Measurements from ENCODE around the gene C2orf15. TPM values are rescaled to one million over a fixed set of nuclear protein-coding genes. Genes with fewer than 3 reads are reported as not detected.

C2orf15 gene
- total and polyA plus RNA-seq, 10 of the 15 experiments (the other 5 are each of a cell fraction or from before 2014, with no cell fraction given), result 1.4 to 3.4 (median 2.4) TPM

DNA sequence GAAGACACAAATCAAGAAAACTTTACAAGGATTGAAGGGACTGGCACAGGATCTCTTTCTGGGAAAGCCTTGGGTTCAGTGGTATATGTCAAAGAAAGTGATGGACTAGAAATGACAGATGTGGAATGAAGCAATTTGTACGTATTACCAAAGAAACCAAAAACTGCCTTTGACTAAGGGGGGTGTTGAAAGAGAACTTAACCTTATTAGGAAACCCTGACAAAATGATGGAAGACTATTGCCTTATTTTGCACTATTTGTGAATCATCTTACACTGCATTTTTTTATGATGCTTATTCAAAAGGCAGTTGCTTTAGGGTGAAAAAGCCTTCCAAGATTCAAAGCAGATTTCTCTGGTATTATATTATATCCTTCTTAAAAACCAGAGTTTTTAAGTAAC, 9.2 kb downstream of the C2orf15 start (continued):
- no peak for TF ChIP-seq CHD1 (IDR thresholded peaks at IDR 0.05; ENCODE audit: low read depth, low read length)
- no peak for TF ChIP-seq SMARCA5 (IDR thresholded peaks at IDR 0.05)
- TF ChIP-seq, protein P1, sequence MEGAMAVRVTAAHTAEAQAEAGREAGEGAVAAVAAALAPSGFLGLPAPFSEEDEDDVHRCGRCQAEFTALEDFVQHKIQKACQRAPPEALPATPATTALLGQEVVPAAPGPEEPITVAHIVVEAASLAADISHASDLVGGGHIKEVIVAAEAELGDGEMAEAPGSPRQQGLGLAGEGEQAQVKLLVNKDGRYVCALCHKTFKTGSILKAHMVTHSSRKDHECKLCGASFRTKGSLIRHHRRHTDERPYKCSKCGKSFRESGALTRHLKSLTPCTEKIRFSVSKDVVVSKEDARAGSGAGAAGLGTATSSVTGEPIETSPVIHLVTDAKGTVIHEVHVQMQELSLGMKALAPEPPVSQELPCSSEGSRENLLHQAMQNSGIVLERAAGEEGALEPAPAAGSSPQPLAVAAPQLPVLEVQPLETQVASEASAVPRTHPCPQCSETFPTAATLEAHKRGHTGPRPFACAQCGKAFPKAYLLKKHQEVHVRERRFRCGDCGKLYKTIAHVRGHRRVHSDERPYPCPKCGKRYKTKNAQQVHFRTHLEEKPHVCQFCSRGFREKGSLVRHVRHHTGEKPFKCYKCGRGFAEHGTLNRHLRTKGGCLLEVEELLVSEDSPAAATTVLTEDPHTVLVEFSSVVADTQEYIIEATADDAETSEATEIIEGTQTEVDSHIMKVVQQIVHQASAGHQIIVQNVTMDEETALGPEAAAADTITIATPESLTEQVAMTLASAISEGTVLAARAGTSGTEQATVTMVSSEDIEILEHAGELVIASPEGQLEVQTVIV (IDR thresholded peaks at IDR 0.05; ENCODE audit: borderline replicate concordance, partially characterized antibody), result no peak
- TF ChIP-seq ZNF274 (IDR thresholded peaks at IDR 0.05; ENCODE audit: insufficient read depth, insufficient read length), result no peak
- no peak for TF ChIP-seq PML (IDR thresholded peaks at IDR 0.05; ENCODE audit: low read length)

- TF ChIP-seq ASH2L (IDR thresholded peaks at IDR 0.05; ENCODE audit: borderline replicate concordance, low read depth) (no peak), MEF2B (IDR thresholded peaks at IDR 0.05; ENCODE audit: partially characterized antibody, poor library complexity, severe bottlenecking) (no peak), BHLHE40 (IDR thresholded peaks at IDR 0.05; ENCODE audit: borderline replicate concordance in 1 of 2, low read depth in 2 of 2, low read length in 1 of 2) (no peak)
- intact Hi-C loops (cut with micrococcal nuclease; ENCODE audit: unreplicated experiment), result loop anchor here (10.0 kb wide), 1 partner anchor 508 kb away; no protein-coding TSS in a partner anchor
- Histone ChIP-seq H3K4me1 (ENCODE audit: control insufficient read depth, insufficient read depth, low read length) (no peaks in the 10 kb centered on the region), H3K27me3 (replicated peaks in 1 of 2; ENCODE audit: control insufficient read depth in 2 of 2, insufficient read depth in 2 of 2, low read length in 1 of 2) (no peaks in the 10 kb centered on the region), H4K20me1 (ENCODE audit: control insufficient read depth, insufficient read depth) (no peaks in the 10 kb centered on the region), H3K4me2 (ENCODE audit: control insufficient read depth, insufficient read depth) (peak overlapping the region; percentile 30; the same call in 1 of the 2 replicates), H3K9ac (ENCODE audit: control insufficient read depth, insufficient read depth, low read length) (no peak overlapping the region), H3K4me3 (no peak overlapping the region), H3K79me2 (ENCODE audit: control insufficient read depth, insufficient read depth, low read length) (peaks cover 11% of the 10 kb centered on the region), H3K36me3 (ENCODE audit: control insufficient read depth in 2 of 2, insufficient read depth in 2 of 2, low read length in 1 of 2) (no peaks in the 10 kb centered on the region), H3K27ac (ENCODE audit: control insufficient read depth, insufficient read depth) (no peak overlapping the region), H3K9me3 (replicated peaks; ENCODE audit: control insufficient read depth, insufficient read depth, low read length) (no peaks in the 10 kb centered on the region), H2AFZ (ENCODE audit: control insufficient read depth, low read depth, low read length) (no peak overlapping the region)
- FAIRE-seq, result no peak
- ChIA-PET CTCF (interaction anchor here (0.6 to 1.5 kb wide), 2 partner anchors 11 to 688 kb away, joined by 3 to 9 read pairs; partner anchors contain the start of gene C2orf15), SMC1A (ENCODE audit: uncharacterized antibody, unreplicated experiment) (interaction anchor here (1.3 to 1.4 kb wide), 3 partner anchors 9 to 22 kb away, joined by 3 read pairs; no protein-coding TSS in a partner anchor), POLR2A (interaction anchor here (2.6 kb wide), 1 partner anchor 11 kb away, joined by 10 read pairs; the partner anchor contains the start of gene C2orf15), RAD21 (ENCODE audit: unreplicated experiment) (no interaction called here)
- 89% methylated on average over 7 of the region's 7 CpGs for WGBS (ENCODE audit: insufficient coverage, insufficient replicate concordance, low lambda C conversion rate, missing lambda C conversion rate)
- no peak for DNase-seq (ENCODE audit: low read depth, low spot score)
- BruUV-seq (replicated peaks), result no TSS peak
- in situ Hi-C loops (cut with MboI), result no loop called here
- no peak for ATAC-seq
These were observed 10.8 kb downstream of the C2orf15 start for GRCh38 chr2:99152199-99152895.
